H54 (cell line): ENCODE measurements around the gene IL26.
"Not testable (repeated sequence)": the region's sequence is repeated elsewhere in the genome, so short reads cannot be mapped to it uniquely, and the experiment has no call there.

Source experiments
- DNase-seq: peaks from one replicate; pipeline ENCODE4 v3.0.0; 2011; ENCODE audit warnings: low spot score, mixed read lengths; ENCODE audit not compliant: insufficient read length
- FAIRE-seq: peaks from 3 replicates; lab custom pipeline; 2011; peaks lifted over from hg19 to GRCh38; lab: Jason Lieb, UNC
- POLR2A ChIP-seq: IDR thresholded peaks from 2 replicates; pipeline ENCODE4 v1.6.1; 2011; ENCODE audit warnings: low read depth, mild to moderate bottlenecking, low read length

Gene IL26

DNA sequence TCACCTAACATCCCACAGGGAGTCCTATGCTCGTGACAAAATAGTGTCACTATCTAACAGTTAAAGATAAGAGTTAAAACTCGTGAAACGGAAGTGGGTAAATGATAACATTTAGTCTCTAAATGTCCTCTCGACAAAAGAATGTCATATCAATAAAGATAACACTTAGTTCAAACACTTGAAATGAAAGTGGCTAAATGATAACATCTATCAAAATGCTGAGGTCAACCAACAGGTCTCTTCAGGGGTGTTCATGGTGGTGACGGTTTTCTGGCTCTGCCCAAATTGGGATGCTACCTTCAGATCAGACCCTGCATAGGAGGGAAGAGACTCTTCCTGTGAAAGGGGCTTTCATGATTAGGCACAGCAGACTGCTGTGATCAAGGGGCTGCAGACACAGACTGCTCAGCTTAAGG, 22.1 kb downstream of the IL26 start:
- no peak for DNase-seq
- TF ChIP-seq POLR2A = no peak
- FAIRE-seq = no peak

GRCh38 chr12:68200854-68201253, 24.8 kb downstream of the IL26 start:
- no peak for FAIRE-seq
- DNase-seq = no peak
- TF ChIP-seq POLR2A = no peak

- no peak for TF ChIP-seq POLR2A
- no peak for DNase-seq
- FAIRE-seq = no peak
These were observed 26.5 kb downstream of the IL26 start for GRCh38 chr12:68199127-68199526.

DNA sequence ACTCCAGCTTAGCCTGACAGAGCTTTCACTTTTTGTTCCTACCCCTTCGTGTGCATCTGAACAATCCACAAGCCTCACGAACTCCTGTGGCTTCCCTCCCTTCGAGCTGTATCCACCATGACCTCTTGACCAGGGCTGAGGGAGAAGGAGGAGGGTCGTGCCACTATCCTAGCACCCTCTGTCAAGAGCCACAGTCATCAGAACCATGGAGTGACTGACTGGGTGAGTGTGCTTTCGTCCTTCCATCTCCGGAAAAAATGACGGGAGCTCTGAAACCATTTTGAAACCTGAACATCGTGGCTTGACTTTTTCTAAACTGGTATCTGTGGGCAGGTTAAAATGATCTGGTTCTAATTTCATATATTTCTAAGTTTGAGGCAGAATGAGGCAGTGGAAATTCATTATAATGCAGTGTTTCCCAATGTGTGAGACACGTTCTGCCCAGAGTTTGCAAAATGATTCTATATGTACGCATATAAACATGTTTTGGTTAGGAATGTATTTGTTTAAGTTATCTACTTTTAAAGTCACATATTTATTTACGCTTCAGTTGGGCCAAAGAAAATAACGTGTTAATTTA, 27.0 kb downstream of the IL26 start:
- DNase-seq (no peak), FAIRE-seq (no peak)
- TF ChIP-seq POLR2A = no peak

GRCh38 chr12:68190301-68190700, 35.3 kb downstream of the IL26 start:
- TF ChIP-seq POLR2A = no peak
- no peak for FAIRE-seq
- DNase-seq = no peak

DNA sequence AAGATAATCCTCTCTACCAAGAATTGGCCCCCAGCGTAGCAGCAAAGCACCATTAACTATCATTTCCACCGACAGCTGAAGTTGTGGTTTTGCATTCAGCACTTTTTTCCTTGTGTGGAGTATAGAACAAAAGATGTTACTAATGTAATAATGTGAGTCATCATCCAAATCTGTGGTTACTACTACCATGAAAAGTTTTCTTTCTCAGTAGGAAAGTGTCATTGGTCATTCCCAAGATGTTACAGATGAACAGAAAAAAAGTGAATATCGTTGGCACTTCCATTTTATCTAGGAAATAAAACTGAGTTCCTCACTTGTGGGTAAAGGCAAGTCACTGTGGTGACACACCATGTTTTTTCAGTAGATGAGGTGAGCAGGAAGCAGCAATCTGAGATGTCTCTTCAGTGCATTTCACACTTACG, 35.8 kb downstream of the IL26 start:
- TF ChIP-seq POLR2A = no peak
- peak; percentile 97 for FAIRE-seq
- peak; percentile 34 for DNase-seq

- DNase-seq (no peak), FAIRE-seq (no peak)
- TF ChIP-seq POLR2A = no peak
These were observed 40.0 kb downstream of the IL26 start for GRCh38 chr12:68185598-68185997.

DNA sequence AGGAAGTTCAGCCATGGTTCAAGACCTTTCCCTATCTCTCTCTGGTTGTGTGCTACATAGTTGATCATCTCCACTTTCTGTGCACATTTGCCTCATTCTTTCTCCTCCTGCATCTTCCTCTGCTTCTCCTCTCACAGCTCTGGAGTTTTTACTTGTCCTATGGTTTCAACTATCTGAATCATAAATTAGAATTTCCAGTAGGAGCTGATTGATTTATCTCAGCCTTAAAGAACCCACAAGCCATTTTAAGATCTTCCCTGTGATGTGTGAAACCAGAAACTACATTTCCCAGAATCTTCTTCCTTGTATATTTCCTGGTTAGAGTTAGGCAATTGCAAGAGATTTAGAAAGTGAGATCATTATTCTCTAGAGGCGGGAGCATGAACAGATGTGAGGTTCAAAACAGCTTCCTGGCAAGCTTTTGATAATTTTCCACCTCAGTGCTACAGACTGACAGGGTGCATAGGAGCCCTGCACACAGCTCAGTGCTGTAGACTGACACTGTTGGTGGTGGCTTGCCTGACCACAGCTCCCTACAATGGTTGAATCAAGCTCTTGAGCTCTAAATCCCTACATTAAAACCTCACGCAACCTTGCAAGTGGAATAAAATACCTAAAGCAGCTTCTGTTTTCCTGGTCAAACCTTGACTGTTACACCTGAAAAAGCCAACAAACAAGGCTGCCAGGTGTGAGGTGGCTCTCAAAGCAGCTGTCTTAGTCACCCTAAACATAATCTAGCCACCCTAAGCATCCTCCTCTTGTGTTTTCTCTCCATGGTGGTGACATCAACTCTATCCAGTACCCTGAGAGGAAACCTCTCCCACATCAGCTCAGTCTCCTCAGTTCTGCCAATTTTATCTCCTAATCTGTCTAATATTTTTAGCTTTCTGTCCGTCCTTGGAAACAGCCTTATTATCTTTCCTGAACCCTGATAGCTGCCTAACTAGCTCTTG, 44.5 kb downstream of the IL26 start:
- TF ChIP-seq POLR2A = no peak
- no peak for FAIRE-seq
- DNase-seq = no peak

- no peak for TF ChIP-seq POLR2A
- DNase-seq (no peak), FAIRE-seq (no peak)
These were observed 46.7 kb downstream of the IL26 start for GRCh38 chr12:68178774-68179439.

- TF ChIP-seq POLR2A = no peak
- FAIRE-seq = no peak
- no peak for DNase-seq
These were observed 47.4 kb downstream of the IL26 start for GRCh38 chr12:68178184-68178583.

- no peak for DNase-seq
- no peak for TF ChIP-seq POLR2A
These were observed 48.0 kb downstream of the IL26 start for GRCh38 chr12:68177562-68177961.

DNA sequence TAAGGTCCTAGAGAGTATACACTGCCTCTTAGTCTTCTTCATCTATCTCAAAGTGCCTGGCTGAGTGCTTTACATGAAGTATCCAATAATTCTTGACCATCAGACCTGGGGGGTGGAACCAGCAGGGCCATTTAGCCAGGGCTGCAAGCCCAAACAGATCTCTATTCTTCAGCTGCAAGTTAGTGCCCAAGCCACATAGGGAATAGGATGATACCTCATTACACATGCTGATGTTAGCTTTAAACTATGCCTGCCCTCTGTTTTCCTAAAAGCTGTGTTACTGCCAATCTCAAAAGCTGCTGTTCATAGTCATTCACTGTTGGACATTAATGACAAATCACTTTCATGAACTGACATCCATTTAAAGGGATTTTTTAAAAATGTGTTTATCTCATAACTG, 49.4 kb downstream of the IL26 start:
- no peak for FAIRE-seq
- DNase-seq = no peak
- no peak for TF ChIP-seq POLR2A

More at GRCh38 chr12:68177562-68177961, 48.0 kb downstream of the IL26 start:
- FAIRE-seq = no peak

- TF ChIP-seq POLR2A = no peak
- FAIRE-seq (no peak), DNase-seq (no peak)
These were observed 50.0 kb downstream of the IL26 start for GRCh38 chr12:68175557-68176061.

DNA sequence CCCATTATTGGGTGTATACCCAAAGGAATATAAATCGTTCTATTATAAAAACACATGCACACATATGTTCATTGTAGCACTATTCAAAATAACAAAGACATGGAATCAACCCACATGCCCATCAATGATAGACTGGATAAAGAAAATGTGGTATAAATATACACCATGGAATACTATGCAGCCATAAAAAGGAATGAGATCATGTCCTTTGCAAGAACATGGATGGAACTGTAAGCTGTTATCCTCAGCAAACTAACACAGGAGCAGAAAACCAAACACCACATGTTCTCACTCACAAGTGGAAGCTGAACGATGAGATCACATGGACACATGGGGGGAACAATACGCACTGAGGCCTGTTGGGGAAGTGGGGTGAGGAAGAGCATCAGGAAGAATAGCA, 50.8 kb downstream of the IL26 start:
- FAIRE-seq, DNase-seq: not testable (repeated sequence)
